Heart left ventricle (tissue), 13 donors: Measurements from ENCODE around the gene THADA.

Experiments
- CTCF ChIP-seq, 12 donors: fragments of 200-600 bp; sonication (generic) in 4 of 12; IDR thresholded peaks; one replicate each; pipeline versions ENCODE4 v1.5.0 to v1.8.0; 2018 to 2022; ENCODE audit warnings: antibody characterized with exemption in 12 of 12, mild to moderate bottlenecking in 5 of 12
- POLR2A ChIP-seq, 2 donors: fragments of 450-650 bp; IDR thresholded peaks; one replicate each; pipeline ENCODE4 v1.6.1; 2017; ENCODE audit warnings: antibody characterized with exemption in 2 of 2, mild to moderate bottlenecking in 2 of 2, moderate library complexity in 2 of 2
- donor health status: ischemic (EF 13 %, LVEDD 7.1; RV severe dilation, severe dysfunction).
- donor health status: DM: no; HTN: yes; CAD: no.
- donor health status: DM: no; HTN: no; CAD: no.
- donor health status: ischemic (EF 25% LVEDD 6.9; RV normal size, moderate dysfunction).
- donor health status: ischemic (EF 25% LVEDD 5.7; RV mildly dilated, moderate dysfunction).
- donor health status: ischemic (EF 35%, LVEDD 5.7; RV mildly dilated, moderate dysfunction).
- donor health status: nonischemic (EF 11% LVEDD 7.7; RV severe dilation, severe dysfunction).
- donor health status: DM: yes; HTN: yes; CAD: no.
- donor health status: PGD.
- donor health status: ischemic (EF 29% LVEDD 5.4; RV normal size, mild dysfunction).
- donor health status: nonischemic (EF 23%, LVEDD 6.1; RV moderate dilation, normal function).

- TF ChIP-seq CTCF (IDR thresholded peaks at IDR 0.05) (no peak), POLR2A (IDR thresholded peaks at IDR 0.05) (no peak)
Measured at GRCh38 chr2:43328832-43329231, 267.0 kb downstream of the THADA start.
